ENCODE data around the gene KRT25.

Gene KRT25

GRCh38 chr17:40775945-40776344 is 20.8 kb upstream of the KRT25 start:
- no peak overlapping the region for H3K4me2 ChIP-seq (ENCODE audit: low read length)
- no peak overlapping the region for H4K91ac ChIP-seq (ENCODE audit: low read depth, low read length)
- H3K4ac ChIP-seq (ENCODE audit: low read depth, low read length): no peak overlapping the region
- WGBS (ENCODE audit: extremely low coverage, insufficient coverage, insufficient read length): no CpG with 5 or more reads among the region's 4 CpGs
- H2BK12ac ChIP-seq (ENCODE audit: low read length): no peak overlapping the region
- no peaks in the 10 kb centered on the region for H3K27me3 ChIP-seq (ENCODE audit: insufficient read depth, low read length)
- H3K9me3 ChIP-seq (ENCODE audit: insufficient read depth, low read depth, low read length): no peaks in the 10 kb centered on the region
- no peaks in the 10 kb centered on the region for H3K79me1 ChIP-seq (ENCODE audit: low read length)
- no peak overlapping the region for H3K23ac ChIP-seq (ENCODE audit: low read length)
- no peak overlapping the region for H3K14ac ChIP-seq (ENCODE audit: low read length)
- no peak overlapping the region for H2BK120ac ChIP-seq (ENCODE audit: insufficient read depth, low read length, poor library complexity)
- H4K12ac ChIP-seq (ENCODE audit: low read depth, low read length): no peak overlapping the region
- H3K18ac ChIP-seq (ENCODE audit: low read length): no peak overlapping the region
- H3K4me1 ChIP-seq (ENCODE audit: control insufficient read depth in 1 of 2, insufficient read depth in 2 of 2, low read length in 2 of 2): no peaks in the 10 kb centered on the region
- H3K79me2 ChIP-seq (ENCODE audit: control insufficient read depth, insufficient read depth, low read length, poor library complexity): no peaks in the 10 kb centered on the region
- DNase-seq: no peak
- H2AK5ac ChIP-seq (ENCODE audit: low read length): no peak overlapping the region
- H3K36me3 ChIP-seq (ENCODE audit: control insufficient read depth in 1 of 2, insufficient read depth in 2 of 2, low read length in 2 of 2): no peaks in the 10 kb centered on the region
- no peak overlapping the region for H2AFZ ChIP-seq (ENCODE audit: insufficient read depth, low read length, poor library complexity)
- H3K9ac ChIP-seq (ENCODE audit: low read length): no peak overlapping the region
- no peak overlapping the region for H4K8ac ChIP-seq (ENCODE audit: low read depth, low read length)
- no peak overlapping the region for H3K4me3 ChIP-seq (ENCODE audit: low read depth, low read length)
- H2BK5ac ChIP-seq (ENCODE audit: low read depth, low read length, poor library complexity): no peak overlapping the region
- no peak overlapping the region for H3K27ac ChIP-seq (ENCODE audit: low read depth, low read length)

DNA sequence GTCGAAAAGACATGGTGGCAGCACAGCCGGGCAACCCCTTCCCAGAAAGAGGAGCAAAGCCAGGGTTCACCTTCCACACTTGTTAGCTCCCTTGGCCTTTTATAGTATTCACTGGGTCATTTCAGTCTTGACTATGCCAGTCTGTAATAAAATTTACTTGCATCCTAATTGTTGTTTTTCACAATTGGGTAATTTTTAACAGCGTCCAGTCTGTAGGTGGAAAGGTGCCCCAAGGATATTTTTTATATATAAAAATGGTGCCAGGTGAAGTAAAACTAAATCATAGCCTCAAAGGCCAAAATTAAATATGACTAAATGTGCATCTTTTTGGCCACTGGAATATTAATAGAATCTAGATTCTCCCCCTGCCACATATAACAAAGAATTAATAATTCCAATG is 17.0 kb upstream of the KRT25 start, which contains the start of gene KRT26:
KRT26 (minus strand) TSS at position 101 of the 400 bp plus-strand sequence; CDS start at position 13, 88 bp downstream.
- no CpG with 5 or more reads among the region's 3 CpGs for WGBS (ENCODE audit: extremely low coverage, insufficient coverage, insufficient read length)
- Histone ChIP-seq H3K4ac (ENCODE audit: low read depth, low read length) (no peak within 1 kb of the TSS), H3K4me1 (ENCODE audit: control insufficient read depth in 1 of 2, insufficient read depth in 2 of 2, low read length in 2 of 2) (no peaks in the 10 kb centered on the region), H3K27ac (ENCODE audit: low read depth, low read length) (no peak within 1 kb of the TSS), H4K12ac (ENCODE audit: low read depth, low read length) (no peak within 1 kb of the TSS), H2AFZ (ENCODE audit: insufficient read depth, low read length, poor library complexity) (no peak within 1 kb of the TSS), H2BK12ac (ENCODE audit: low read length) (no peak within 1 kb of the TSS), H3K4me2 (ENCODE audit: low read length) (no peak within 1 kb of the TSS), H3K79me1 (ENCODE audit: low read length) (no peaks in the 10 kb centered on the region), H3K4me3 (ENCODE audit: low read depth, low read length) (no peak within 1 kb of the TSS), H3K14ac (ENCODE audit: low read length) (no peak within 1 kb of the TSS), H3K9me3 (ENCODE audit: insufficient read depth, low read depth, low read length) (no peaks in the 10 kb centered on the region), H3K79me2 (ENCODE audit: control insufficient read depth, insufficient read depth, low read length, poor library complexity) (no peaks in the 10 kb centered on the region), H2AK5ac (ENCODE audit: low read length) (no peak within 1 kb of the TSS), H2BK120ac (ENCODE audit: insufficient read depth, low read length, poor library complexity) (no peak within 1 kb of the TSS), H2BK5ac (ENCODE audit: low read depth, low read length, poor library complexity) (no peak within 1 kb of the TSS), H3K36me3 (ENCODE audit: control insufficient read depth in 1 of 2, insufficient read depth in 2 of 2, low read length in 2 of 2) (no peaks in the 10 kb centered on the region), H3K23ac (ENCODE audit: low read length) (no peak within 1 kb of the TSS), H4K8ac (ENCODE audit: low read depth, low read length) (no peak within 1 kb of the TSS), H3K9ac (ENCODE audit: low read length) (no peak within 1 kb of the TSS), H3K27me3 (ENCODE audit: insufficient read depth, low read length) (no peaks in the 10 kb centered on the region), H3K18ac (ENCODE audit: low read length) (no peak within 1 kb of the TSS), H4K91ac (ENCODE audit: low read depth, low read length) (no peak within 1 kb of the TSS)
- DNase-seq: no peak

DNA sequence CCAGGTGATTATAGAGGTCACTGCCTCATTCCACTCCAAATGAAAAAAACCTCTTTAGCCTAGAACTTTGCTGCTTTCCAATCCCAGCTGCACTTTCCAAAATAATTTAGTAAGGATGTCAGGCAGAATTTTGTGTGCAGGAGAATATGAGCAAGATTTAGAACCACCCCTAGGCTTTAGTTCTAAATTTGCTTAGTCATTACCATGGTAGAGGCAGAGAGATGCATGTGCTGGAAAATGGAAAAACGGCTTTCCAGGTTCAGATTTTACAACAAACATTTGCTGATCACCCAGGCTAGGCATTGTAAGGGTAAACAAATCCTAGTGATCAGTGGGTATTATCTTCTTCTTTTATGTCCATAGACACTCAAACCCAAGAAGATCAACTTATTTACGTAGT is 10.5 kb upstream of the KRT25 start:
- no peak overlapping the region for H4K8ac ChIP-seq (ENCODE audit: low read depth, low read length)
- peaks cover 2% of the 10 kb centered on the region for H3K27me3 ChIP-seq (ENCODE audit: insufficient read depth, low read length)
- H3K27ac ChIP-seq (ENCODE audit: low read depth, low read length): no peak overlapping the region
- no peak for DNase-seq
- no peak overlapping the region for H3K18ac ChIP-seq (ENCODE audit: low read length)
- H3K4ac ChIP-seq (ENCODE audit: low read depth, low read length): no peak overlapping the region
- H3K36me3 ChIP-seq (ENCODE audit: control insufficient read depth in 1 of 2, insufficient read depth in 2 of 2, low read length in 2 of 2): no peaks in the 10 kb centered on the region
- no peak overlapping the region for H2AK5ac ChIP-seq (ENCODE audit: low read length)
- H3K4me1 ChIP-seq (ENCODE audit: control insufficient read depth in 1 of 2, insufficient read depth in 2 of 2, low read length in 2 of 2): no peaks in the 10 kb centered on the region
- H3K4me2 ChIP-seq (ENCODE audit: low read length): no peak overlapping the region
- H2BK120ac ChIP-seq (ENCODE audit: insufficient read depth, low read length, poor library complexity): no peak overlapping the region
- H3K4me3 ChIP-seq (ENCODE audit: low read depth, low read length): no peak overlapping the region
- peaks cover 11% of the 10 kb centered on the region for H3K9me3 ChIP-seq (ENCODE audit: insufficient read depth, low read depth, low read length)
- no peak overlapping the region for H2AFZ ChIP-seq (ENCODE audit: insufficient read depth, low read length, poor library complexity)
- no peak overlapping the region for H4K12ac ChIP-seq (ENCODE audit: low read depth, low read length)
- H2BK5ac ChIP-seq (ENCODE audit: low read depth, low read length, poor library complexity): no peak overlapping the region
- H3K79me1 ChIP-seq (ENCODE audit: low read length): no peaks in the 10 kb centered on the region
- H3K23ac ChIP-seq (ENCODE audit: low read length): no peak overlapping the region
- no peak overlapping the region for H3K14ac ChIP-seq (ENCODE audit: low read length)
- no peaks in the 10 kb centered on the region for H3K79me2 ChIP-seq (ENCODE audit: control insufficient read depth, insufficient read depth, low read length, poor library complexity)
- H2BK12ac ChIP-seq (ENCODE audit: low read length): no peak overlapping the region
- WGBS (ENCODE audit: extremely low coverage, insufficient coverage, insufficient read length): no CpG with 5 or more reads among the region's 2 CpGs
- no peak overlapping the region for H3K9ac ChIP-seq (ENCODE audit: low read length)
- H4K91ac ChIP-seq (ENCODE audit: low read depth, low read length): no peak overlapping the region

- H3K79me1 ChIP-seq (ENCODE audit: low read length): no peaks in the 10 kb centered on the region
- no peak overlapping the region for H4K91ac ChIP-seq (ENCODE audit: low read depth, low read length)
- peaks cover 2% of the 10 kb centered on the region for H3K27me3 ChIP-seq (ENCODE audit: insufficient read depth, low read length)
- no peak overlapping the region for H4K12ac ChIP-seq (ENCODE audit: low read depth, low read length)
- no peak overlapping the region for H2AK5ac ChIP-seq (ENCODE audit: low read length)
- H2BK120ac ChIP-seq (ENCODE audit: insufficient read depth, low read length, poor library complexity): no peak overlapping the region
- H3K9ac ChIP-seq (ENCODE audit: low read length): no peak overlapping the region
- no peak overlapping the region for H3K4me3 ChIP-seq (ENCODE audit: low read depth, low read length)
- no peak overlapping the region for H4K8ac ChIP-seq (ENCODE audit: low read depth, low read length)
- no peaks in the 10 kb centered on the region for H3K36me3 ChIP-seq (ENCODE audit: control insufficient read depth in 1 of 2, insufficient read depth in 2 of 2, low read length in 2 of 2)
- H3K4me1 ChIP-seq (ENCODE audit: control insufficient read depth in 1 of 2, insufficient read depth in 2 of 2, low read length in 2 of 2): no peaks in the 10 kb centered on the region
- no peak overlapping the region for H3K18ac ChIP-seq (ENCODE audit: low read length)
- no peaks in the 10 kb centered on the region for H3K79me2 ChIP-seq (ENCODE audit: control insufficient read depth, insufficient read depth, low read length, poor library complexity)
- no peak overlapping the region for H3K14ac ChIP-seq (ENCODE audit: low read length)
- H2BK5ac ChIP-seq (ENCODE audit: low read depth, low read length, poor library complexity): no peak overlapping the region
- H2BK12ac ChIP-seq (ENCODE audit: low read length): no peak overlapping the region
- peaks cover 11% of the 10 kb centered on the region for H3K9me3 ChIP-seq (ENCODE audit: insufficient read depth, low read depth, low read length)
- whole genome bisulfite sequencing (ENCODE audit: extremely low coverage, insufficient coverage, insufficient read length): no CpG with 5 or more reads among the region's 1 CpG
- H3K4ac ChIP-seq (ENCODE audit: low read depth, low read length): no peak overlapping the region
- H3K27ac ChIP-seq (ENCODE audit: low read depth, low read length): no peak overlapping the region
- no peak overlapping the region for H3K4me2 ChIP-seq (ENCODE audit: low read length)
- no peak for DNase-seq
- H2AFZ ChIP-seq (ENCODE audit: insufficient read depth, low read length, poor library complexity): no peak overlapping the region
- H3K23ac ChIP-seq (ENCODE audit: low read length): no peak overlapping the region
Measured at GRCh38 chr17:40763752-40764151, 8.6 kb upstream of the KRT25 start.
